ENCODE data around the gene STK32B. TPM values are rescaled to one million over a fixed set of nuclear protein-coding genes. Genes with fewer than 3 reads are reported as not detected.

Gene STK32B
- polyA plus RNA-seq, 2 donors, result 0.22 to 0.24 TPM

DNA sequence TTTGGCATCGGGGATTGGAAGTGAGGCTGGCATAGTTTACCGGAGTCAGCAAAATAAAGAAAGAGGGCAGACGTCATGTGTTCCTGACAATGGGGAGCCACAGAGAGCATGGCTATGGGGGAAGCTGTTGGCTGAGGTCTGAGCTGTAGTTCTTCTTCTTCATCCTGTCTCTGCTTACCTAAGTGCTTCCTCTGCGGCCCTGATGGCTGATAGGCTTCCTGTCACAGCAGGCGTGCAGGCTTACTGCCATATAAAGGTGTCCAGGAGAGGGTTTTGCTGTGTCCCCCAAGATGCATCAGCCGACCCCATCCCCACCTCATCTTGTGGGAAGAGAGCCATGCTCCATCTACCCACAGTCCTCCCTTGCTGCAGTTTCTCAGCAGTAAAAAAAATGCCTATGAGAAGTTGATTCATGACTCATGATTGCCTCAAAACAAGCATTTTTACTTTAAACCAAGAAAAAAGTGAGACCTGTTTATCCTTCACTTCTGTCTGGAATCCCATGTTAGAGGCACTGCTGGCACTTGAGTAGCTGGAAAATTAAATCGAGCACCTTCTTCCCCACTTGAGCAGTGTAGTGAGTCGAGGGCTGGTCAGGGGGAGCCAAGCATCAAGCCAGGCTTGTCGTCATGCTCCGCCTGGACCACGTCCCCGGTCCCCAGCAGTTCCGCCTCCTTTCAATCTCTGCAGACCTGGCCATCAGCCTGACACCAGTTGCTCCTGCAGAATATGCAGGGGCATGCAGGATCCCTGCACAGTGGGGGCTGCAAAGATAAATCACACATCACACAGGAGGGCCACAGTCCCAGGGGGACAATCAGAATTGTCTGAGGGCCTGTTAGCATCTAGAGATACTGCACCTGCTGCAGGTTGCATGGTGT is 419.3 kb downstream of the STK32B start:
- Histone ChIP-seq H3K36me3 (ENCODE audit: control insufficient read depth in 2 of 2, insufficient read depth in 2 of 2, low read length in 1 of 2) (no peaks in the 10 kb centered on the region), H3K9me3 (ENCODE audit: control insufficient read depth in 2 of 2, insufficient read depth in 1 of 2, low read depth in 1 of 2, low read length in 1 of 2) (no peaks in the 10 kb centered on the region), H3K4me1 (ENCODE audit: control insufficient read depth in 2 of 2, insufficient read depth in 2 of 2, low read length in 1 of 2) (no peaks in the 10 kb centered on the region), H3K4me3 (ENCODE audit: low read depth in 1 of 2, low read length in 2 of 2) (no peak overlapping the region), H3K27ac (ENCODE audit: low read depth in 2 of 2, low read length in 1 of 2) (no peak overlapping the region), H3K27me3 (ENCODE audit: control insufficient read depth in 1 of 2, insufficient read depth in 2 of 2, low read length in 2 of 2) (no peaks in the 10 kb centered on the region)
- WGBS, 2 donors, result 75 to 77% methylated on average over 13 of the region's 13 CpGs

DNA sequence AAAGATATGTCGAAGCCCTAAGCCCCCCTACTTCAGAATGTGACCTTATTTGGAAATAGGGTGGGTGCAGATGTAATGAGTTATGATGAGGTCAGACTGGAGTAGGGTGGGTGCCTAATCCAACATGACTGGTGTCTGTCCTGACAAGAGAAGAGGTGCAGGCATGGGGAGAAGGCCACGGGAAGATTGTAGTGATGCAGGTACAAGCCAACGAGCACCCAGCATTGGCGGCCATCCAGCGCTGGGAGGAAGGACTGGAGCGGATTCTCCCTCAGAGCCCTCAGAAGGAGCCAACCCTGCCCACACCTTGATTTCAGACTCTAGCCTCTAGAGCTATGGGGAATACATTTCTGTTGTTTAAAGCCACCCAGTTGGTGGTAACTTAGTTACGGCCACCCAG is 419.9 kb downstream of the STK32B start:
- Histone ChIP-seq H3K36me3 (ENCODE audit: control insufficient read depth in 2 of 2, insufficient read depth in 2 of 2, low read length in 1 of 2) (no peaks in the 10 kb centered on the region), H3K27ac (ENCODE audit: low read depth in 2 of 2, low read length in 1 of 2) (no peak overlapping the region), H3K4me3 (ENCODE audit: low read depth in 1 of 2, low read length in 2 of 2) (no peak overlapping the region), H3K4me1 (ENCODE audit: control insufficient read depth in 2 of 2, insufficient read depth in 2 of 2, low read length in 1 of 2) (no peaks in the 10 kb centered on the region), H3K9me3 (ENCODE audit: control insufficient read depth in 2 of 2, insufficient read depth in 1 of 2, low read depth in 1 of 2, low read length in 1 of 2) (no peaks in the 10 kb centered on the region), H3K27me3 (ENCODE audit: control insufficient read depth in 1 of 2, insufficient read depth in 2 of 2, low read length in 2 of 2) (no peaks in the 10 kb centered on the region)
- WGBS, 2 donors, result 75% methylated on average over 7 of the region's 7 CpGs

DNA sequence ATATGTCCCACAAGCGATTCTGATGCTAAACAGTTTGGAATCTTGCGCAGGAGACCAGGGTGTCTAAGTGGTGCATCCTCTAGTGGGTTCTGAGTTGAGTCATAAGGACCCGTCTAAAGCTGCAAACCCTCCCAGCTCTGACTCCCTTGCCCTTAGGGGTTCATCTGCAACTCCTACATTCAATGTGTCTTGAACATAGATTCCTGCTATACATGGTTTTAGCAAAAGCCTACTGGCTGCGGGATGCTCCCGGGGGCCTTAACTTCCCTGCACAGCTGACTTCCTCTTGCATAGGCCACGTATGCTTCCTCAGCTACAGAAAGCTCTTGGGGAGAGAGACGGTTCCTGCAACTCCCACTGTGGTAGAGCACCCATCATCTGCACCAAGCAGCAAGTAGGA is 420.4 kb downstream of the STK32B start:
- H3K4me1 ChIP-seq (ENCODE audit: control insufficient read depth in 2 of 2, insufficient read depth in 2 of 2, low read length in 1 of 2), result no peaks in the 10 kb centered on the region
- no peaks in the 10 kb centered on the region for H3K9me3 ChIP-seq (ENCODE audit: control insufficient read depth in 2 of 2, insufficient read depth in 1 of 2, low read depth in 1 of 2, low read length in 1 of 2)
- H3K36me3 ChIP-seq (ENCODE audit: control insufficient read depth in 2 of 2, insufficient read depth in 2 of 2, low read length in 1 of 2), result no peaks in the 10 kb centered on the region
- no peak overlapping the region for H3K4me3 ChIP-seq (ENCODE audit: low read depth in 1 of 2, low read length in 2 of 2)
- 81 to 83% methylated on average over 7 of the region's 7 CpGs for WGBS, 2 donors
- no peaks in the 10 kb centered on the region for H3K27me3 ChIP-seq (ENCODE audit: control insufficient read depth in 1 of 2, insufficient read depth in 2 of 2, low read length in 2 of 2)
- H3K27ac ChIP-seq (ENCODE audit: low read depth in 2 of 2, low read length in 1 of 2), result no peak overlapping the region

DNA sequence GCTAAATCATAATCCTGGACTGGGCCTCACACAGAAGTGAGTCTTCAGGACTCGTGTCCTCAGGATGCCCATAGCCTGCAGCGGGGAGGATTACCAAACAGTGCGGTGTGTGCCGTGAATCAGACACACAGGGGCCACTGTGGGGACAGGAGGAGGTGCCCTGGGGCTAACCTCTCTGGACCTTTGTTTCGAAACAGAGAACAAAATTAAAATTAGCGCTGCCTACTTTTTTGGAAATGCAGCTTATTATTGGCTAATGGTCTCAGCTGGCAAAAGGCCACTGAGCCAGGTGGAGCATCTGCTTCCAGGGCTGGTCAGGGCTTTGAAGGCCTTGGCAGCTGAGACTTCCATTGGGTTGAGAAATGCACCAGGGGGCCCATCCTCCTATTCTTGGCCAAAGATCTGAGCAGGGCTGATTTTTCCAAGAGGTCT is 420.9 kb downstream of the STK32B start:
- Histone ChIP-seq H3K4me3 (ENCODE audit: low read depth in 1 of 2, low read length in 2 of 2) (no peak overlapping the region), H3K27me3 (ENCODE audit: control insufficient read depth in 1 of 2, insufficient read depth in 2 of 2, low read length in 2 of 2) (no peaks in the 10 kb centered on the region), H3K9me3 (ENCODE audit: control insufficient read depth in 2 of 2, insufficient read depth in 1 of 2, low read depth in 1 of 2, low read length in 1 of 2) (no peaks in the 10 kb centered on the region), H3K27ac (ENCODE audit: low read depth in 2 of 2, low read length in 1 of 2) (no peak overlapping the region), H3K4me1 (ENCODE audit: control insufficient read depth in 2 of 2, insufficient read depth in 2 of 2, low read length in 1 of 2) (no peaks in the 10 kb centered on the region), H3K36me3 (ENCODE audit: control insufficient read depth in 2 of 2, insufficient read depth in 2 of 2, low read length in 1 of 2) (no peaks in the 10 kb centered on the region)
- WGBS, 2 donors, result 79 to 80% methylated on average over 6 of the region's 6 CpGs

DNA sequence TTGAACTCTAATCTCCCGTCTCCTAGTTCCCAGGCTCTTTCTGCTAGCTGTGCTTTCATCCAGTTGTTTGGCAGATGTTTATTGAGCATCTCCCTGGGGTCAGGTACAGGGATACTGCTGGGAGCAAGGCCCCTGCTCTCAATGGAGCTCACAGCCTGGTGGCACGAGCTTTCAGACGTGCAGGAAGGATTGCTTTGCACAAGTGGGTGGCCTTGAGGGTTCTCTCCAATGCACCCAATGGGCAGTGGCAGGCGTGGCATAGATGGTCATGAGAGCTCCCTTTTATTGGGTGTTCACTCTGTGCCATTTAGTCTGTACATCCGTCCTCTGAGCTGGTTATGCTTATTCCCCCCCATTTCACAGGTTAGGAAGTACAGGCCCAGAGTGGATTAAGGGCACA is 421.8 kb downstream of the STK32B start:
- WGBS, 2 donors, result 85 to 90% methylated on average over 5 of the region's 5 CpGs
- Histone ChIP-seq H3K4me1 (ENCODE audit: control insufficient read depth in 2 of 2, insufficient read depth in 2 of 2, low read length in 1 of 2) (no peaks in the 10 kb centered on the region), H3K9me3 (ENCODE audit: control insufficient read depth in 2 of 2, insufficient read depth in 1 of 2, low read depth in 1 of 2, low read length in 1 of 2) (no peaks in the 10 kb centered on the region), H3K27me3 (ENCODE audit: control insufficient read depth in 1 of 2, insufficient read depth in 2 of 2, low read length in 2 of 2) (no peaks in the 10 kb centered on the region), H3K36me3 (ENCODE audit: control insufficient read depth in 2 of 2, insufficient read depth in 2 of 2, low read length in 1 of 2) (no peaks in the 10 kb centered on the region), H3K4me3 (ENCODE audit: low read depth in 1 of 2, low read length in 2 of 2) (no peak overlapping the region), H3K27ac (ENCODE audit: low read depth in 2 of 2, low read length in 1 of 2) (no peak overlapping the region)

DNA sequence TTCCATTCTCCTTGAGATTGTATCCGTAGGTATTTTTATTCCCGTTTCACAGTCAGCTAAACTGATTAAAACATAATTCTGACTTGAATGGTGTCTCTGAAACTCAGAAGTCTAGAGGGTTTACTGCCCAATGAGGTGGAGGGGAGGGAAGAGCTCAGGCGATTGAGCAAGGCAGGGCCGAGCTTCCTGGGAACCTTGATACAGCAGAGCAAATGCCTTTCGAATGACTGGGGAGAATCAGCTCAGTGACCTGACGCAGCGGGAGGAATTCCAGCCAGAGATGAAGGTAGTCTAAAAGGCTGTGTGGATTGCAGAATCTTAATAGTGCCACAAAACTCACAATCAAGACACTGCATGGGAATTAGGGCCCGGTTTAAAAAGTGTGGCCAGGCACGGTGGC is 423.5 kb downstream of the STK32B start:
- WGBS, 2 donors, result 92 to 94% methylated on average over 9 of the region's 9 CpGs
- no peaks in the 10 kb centered on the region for H3K27me3 ChIP-seq (ENCODE audit: control insufficient read depth in 1 of 2, insufficient read depth in 2 of 2, low read length in 2 of 2)
- no peaks in the 10 kb centered on the region for H3K36me3 ChIP-seq (ENCODE audit: control insufficient read depth in 2 of 2, insufficient read depth in 2 of 2, low read length in 1 of 2)
- no peak overlapping the region for H3K4me3 ChIP-seq (ENCODE audit: low read depth in 1 of 2, low read length in 2 of 2)
- H3K9me3 ChIP-seq (ENCODE audit: control insufficient read depth in 2 of 2, insufficient read depth in 1 of 2, low read depth in 1 of 2, low read length in 1 of 2), result peaks cover 0 to 3% of the 10 kb centered on the region in 2 donors
- H3K27ac ChIP-seq (ENCODE audit: low read depth in 2 of 2, low read length in 1 of 2), result no peak overlapping the region
- H3K4me1 ChIP-seq (ENCODE audit: control insufficient read depth in 2 of 2, insufficient read depth in 2 of 2, low read length in 1 of 2), result no peaks in the 10 kb centered on the region

DNA sequence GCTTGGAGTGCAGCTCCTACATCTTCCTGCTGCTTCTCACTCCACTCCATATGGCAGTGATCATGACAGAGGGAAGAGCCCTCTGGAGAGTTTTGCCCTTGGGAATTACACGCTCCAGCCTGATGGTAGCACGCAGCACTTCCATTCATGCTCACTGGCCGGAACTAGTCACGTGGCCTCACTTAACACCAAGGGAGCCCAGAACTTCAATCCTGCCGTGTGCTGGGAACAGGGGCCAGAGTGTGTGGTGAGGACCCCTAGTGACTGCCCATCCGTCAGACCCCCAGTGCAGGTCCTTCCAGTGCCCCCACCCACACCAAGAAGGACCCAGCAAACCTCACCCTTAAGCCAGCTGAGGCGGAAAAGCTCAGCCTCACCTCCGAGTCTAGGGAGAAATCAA is 426.3 kb downstream of the STK32B start:
- no peak overlapping the region for H3K4me3 ChIP-seq (ENCODE audit: low read depth in 1 of 2, low read length in 2 of 2)

DNA sequence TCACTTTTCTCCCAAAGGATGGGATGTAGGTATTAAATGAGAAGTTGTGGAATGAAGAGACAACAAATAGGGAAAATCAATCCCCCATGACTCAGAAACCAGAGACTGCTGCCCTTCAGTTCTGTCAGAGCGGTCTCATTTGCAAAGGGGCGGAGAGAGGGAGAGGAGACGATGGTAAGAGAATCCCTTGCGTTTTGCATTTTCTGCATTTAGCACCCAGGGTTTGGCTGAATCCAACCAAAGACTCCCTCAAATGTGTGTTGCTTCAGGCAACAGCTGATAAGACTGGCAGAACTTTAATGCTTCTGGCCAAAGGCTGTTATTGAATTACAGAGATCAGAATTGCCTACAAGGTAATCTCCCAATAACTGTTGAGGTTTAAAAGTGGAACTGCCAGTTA is 426.9 kb downstream of the STK32B start:
- H3K36me3 ChIP-seq (ENCODE audit: control insufficient read depth in 2 of 2, insufficient read depth in 2 of 2, low read length in 1 of 2), result no peaks in the 10 kb centered on the region
- 57 to 77% methylated on average over 4 of the region's 4 CpGs for WGBS, 2 donors
- no peaks in the 10 kb centered on the region for H3K27me3 ChIP-seq (ENCODE audit: control insufficient read depth in 1 of 2, insufficient read depth in 2 of 2, low read length in 2 of 2)
- H3K27ac ChIP-seq (ENCODE audit: low read depth in 2 of 2, low read length in 1 of 2), result no peak overlapping the region
- no peaks in the 10 kb centered on the region for H3K4me1 ChIP-seq (ENCODE audit: control insufficient read depth in 2 of 2, insufficient read depth in 2 of 2, low read length in 1 of 2)
- peaks cover 0 to 3% of the 10 kb centered on the region in 2 donors for H3K9me3 ChIP-seq (ENCODE audit: control insufficient read depth in 2 of 2, insufficient read depth in 1 of 2, low read depth in 1 of 2, low read length in 1 of 2)
- no peak overlapping the region for H3K4me3 ChIP-seq (ENCODE audit: low read depth in 1 of 2, low read length in 2 of 2)

More for the DNA sequence above, 426.3 kb downstream of the STK32B start:
- H3K4me1 ChIP-seq (ENCODE audit: control insufficient read depth in 2 of 2, insufficient read depth in 2 of 2, low read length in 1 of 2), result no peaks in the 10 kb centered on the region
- WGBS, 2 donors, result 80 to 83% methylated on average over 8 of the region's 8 CpGs
- H3K9me3 ChIP-seq (ENCODE audit: control insufficient read depth in 2 of 2, insufficient read depth in 1 of 2, low read depth in 1 of 2, low read length in 1 of 2), result peaks cover 0 to 3% of the 10 kb centered on the region in 2 donors
- no peaks in the 10 kb centered on the region for H3K27me3 ChIP-seq (ENCODE audit: control insufficient read depth in 1 of 2, insufficient read depth in 2 of 2, low read length in 2 of 2)
- H3K27ac ChIP-seq (ENCODE audit: low read depth in 2 of 2, low read length in 1 of 2), result no peak overlapping the region
- no peaks in the 10 kb centered on the region for H3K36me3 ChIP-seq (ENCODE audit: control insufficient read depth in 2 of 2, insufficient read depth in 2 of 2, low read length in 1 of 2)

DNA sequence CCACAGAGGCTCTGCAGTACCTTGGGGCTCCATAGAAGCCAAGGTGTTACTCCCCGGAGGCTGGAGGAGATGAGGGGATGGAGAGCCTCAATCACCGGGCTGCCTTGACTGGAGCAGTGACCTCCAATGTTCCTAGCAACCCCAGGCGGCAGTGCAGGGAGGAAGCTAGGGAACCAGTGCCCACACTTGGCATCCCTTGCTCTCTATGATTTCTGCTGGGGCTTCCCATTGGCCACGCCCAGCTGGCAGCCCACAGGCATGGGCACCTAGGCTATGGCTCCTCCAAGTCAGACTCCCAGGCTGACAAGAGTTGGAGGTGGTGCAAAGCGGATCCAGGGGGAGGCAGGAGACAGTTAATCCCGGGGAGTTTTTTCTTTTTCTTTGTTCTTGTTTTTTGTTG is 427.4 kb downstream of the STK32B start:
- WGBS, 2 donors, result 84 to 87% methylated on average over 6 of the region's 6 CpGs
- Histone ChIP-seq H3K36me3 (ENCODE audit: control insufficient read depth in 2 of 2, insufficient read depth in 2 of 2, low read length in 1 of 2) (no peaks in the 10 kb centered on the region), H3K27ac (ENCODE audit: low read depth in 2 of 2, low read length in 1 of 2) (no peak overlapping the region), H3K4me3 (ENCODE audit: low read depth in 1 of 2, low read length in 2 of 2) (no peak overlapping the region), H3K4me1 (ENCODE audit: control insufficient read depth in 2 of 2, insufficient read depth in 2 of 2, low read length in 1 of 2) (no peaks in the 10 kb centered on the region), H3K9me3 (ENCODE audit: control insufficient read depth in 2 of 2, insufficient read depth in 1 of 2, low read depth in 1 of 2, low read length in 1 of 2) (peaks cover 0 to 3% of the 10 kb centered on the region in 2 donors), H3K27me3 (ENCODE audit: control insufficient read depth in 1 of 2, insufficient read depth in 2 of 2, low read length in 2 of 2) (no peaks in the 10 kb centered on the region)

DNA sequence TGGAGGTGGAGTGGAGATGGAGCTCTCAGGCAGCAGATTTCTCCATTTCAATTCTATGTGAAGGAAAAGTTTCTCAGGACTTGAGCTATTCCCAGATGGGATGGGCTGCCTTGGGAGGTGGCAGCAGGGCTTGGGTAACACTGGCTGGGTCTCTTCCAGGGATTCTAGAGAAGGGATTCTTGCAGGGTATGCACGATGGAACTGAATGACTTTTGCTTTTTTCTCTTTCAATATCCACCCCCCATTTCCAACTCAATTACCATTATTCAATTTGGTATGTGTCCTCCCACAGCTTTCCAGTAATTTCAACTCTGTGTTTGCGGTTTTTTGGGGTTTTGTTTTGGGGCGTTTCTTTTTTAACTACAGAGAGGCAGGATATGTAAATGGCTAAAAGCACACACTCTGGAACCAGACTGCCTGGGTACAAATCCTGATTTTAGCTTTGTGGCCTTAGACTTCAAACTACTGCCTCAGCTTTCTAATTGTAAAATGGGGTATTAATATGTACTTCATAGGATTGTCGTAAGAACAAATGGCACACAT is 428.3 kb downstream of the STK32B start:
- H3K9me3 ChIP-seq (ENCODE audit: control insufficient read depth in 2 of 2, insufficient read depth in 1 of 2, low read depth in 1 of 2, low read length in 1 of 2), result peaks cover 0 to 3% of the 10 kb centered on the region in 2 donors
- no peak overlapping the region for H3K27ac ChIP-seq (ENCODE audit: low read depth in 2 of 2, low read length in 1 of 2)
- WGBS, 2 donors, result 91 to 94% methylated on average over 4 of the region's 4 CpGs
- H3K4me3 ChIP-seq (ENCODE audit: low read depth in 1 of 2, low read length in 2 of 2), result no peak overlapping the region
- H3K4me1 ChIP-seq (ENCODE audit: control insufficient read depth in 2 of 2, insufficient read depth in 2 of 2, low read length in 1 of 2), result no peaks in the 10 kb centered on the region
- H3K27me3 ChIP-seq (ENCODE audit: control insufficient read depth in 1 of 2, insufficient read depth in 2 of 2, low read length in 2 of 2), result no peaks in the 10 kb centered on the region
- H3K36me3 ChIP-seq (ENCODE audit: control insufficient read depth in 2 of 2, insufficient read depth in 2 of 2, low read length in 1 of 2), result no peaks in the 10 kb centered on the region
